Esophagus muscularis mucosa (tissue), 3 donors: ENCODE data around the gene IL17C.

Source experiments
- POLR2A ChIP-seq: fragments of 450-650 bp; IDR thresholded peaks from one replicate; pipeline ENCODE4 v1.6.1; 2017; ENCODE audit warnings: antibody characterized with exemption, moderate library complexity, mild to moderate bottlenecking, low read depth
- TF ChIP-seq, protein P1 (sequence below), 3 experiments: fragments of 200-600 bp in 2 of 3; fragments of 450-650 bp in 1 of 3; sonication (generic) in 2 of 3; IDR thresholded peaks; one replicate each; pipeline ENCODE4 v1.5.1; 2017 to 2019; ENCODE audit warnings: antibody characterized with exemption in 3 of 3, mild to moderate bottlenecking in 2 of 3, moderate library complexity in 1 of 3

GRCh38 chr16:88591577-88592021, 46.8 kb upstream of the IL17C start:
- TF ChIP-seq POLR2A = no peak
- TF ChIP-seq, protein P1, sequence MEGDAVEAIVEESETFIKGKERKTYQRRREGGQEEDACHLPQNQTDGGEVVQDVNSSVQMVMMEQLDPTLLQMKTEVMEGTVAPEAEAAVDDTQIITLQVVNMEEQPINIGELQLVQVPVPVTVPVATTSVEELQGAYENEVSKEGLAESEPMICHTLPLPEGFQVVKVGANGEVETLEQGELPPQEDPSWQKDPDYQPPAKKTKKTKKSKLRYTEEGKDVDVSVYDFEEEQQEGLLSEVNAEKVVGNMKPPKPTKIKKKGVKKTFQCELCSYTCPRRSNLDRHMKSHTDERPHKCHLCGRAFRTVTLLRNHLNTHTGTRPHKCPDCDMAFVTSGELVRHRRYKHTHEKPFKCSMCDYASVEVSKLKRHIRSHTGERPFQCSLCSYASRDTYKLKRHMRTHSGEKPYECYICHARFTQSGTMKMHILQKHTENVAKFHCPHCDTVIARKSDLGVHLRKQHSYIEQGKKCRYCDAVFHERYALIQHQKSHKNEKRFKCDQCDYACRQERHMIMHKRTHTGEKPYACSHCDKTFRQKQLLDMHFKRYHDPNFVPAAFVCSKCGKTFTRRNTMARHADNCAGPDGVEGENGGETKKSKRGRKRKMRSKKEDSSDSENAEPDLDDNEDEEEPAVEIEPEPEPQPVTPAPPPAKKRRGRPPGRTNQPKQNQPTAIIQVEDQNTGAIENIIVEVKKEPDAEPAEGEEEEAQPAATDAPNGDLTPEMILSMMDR (IDR thresholded peaks at IDR 0.05) = no peak
